ENCODE measurements around the gene COA8. TPM values are rescaled to one million over a fixed set of nuclear protein-coding genes. Genes with fewer than 3 reads are reported as not detected.

COA8 gene
- total and polyA plus RNA-seq, 2 of the 8 experiments (the other 6 are each of a cell fraction or from before 2014, with no cell fraction given): 7.1 to 35.5 TPM

DNA sequence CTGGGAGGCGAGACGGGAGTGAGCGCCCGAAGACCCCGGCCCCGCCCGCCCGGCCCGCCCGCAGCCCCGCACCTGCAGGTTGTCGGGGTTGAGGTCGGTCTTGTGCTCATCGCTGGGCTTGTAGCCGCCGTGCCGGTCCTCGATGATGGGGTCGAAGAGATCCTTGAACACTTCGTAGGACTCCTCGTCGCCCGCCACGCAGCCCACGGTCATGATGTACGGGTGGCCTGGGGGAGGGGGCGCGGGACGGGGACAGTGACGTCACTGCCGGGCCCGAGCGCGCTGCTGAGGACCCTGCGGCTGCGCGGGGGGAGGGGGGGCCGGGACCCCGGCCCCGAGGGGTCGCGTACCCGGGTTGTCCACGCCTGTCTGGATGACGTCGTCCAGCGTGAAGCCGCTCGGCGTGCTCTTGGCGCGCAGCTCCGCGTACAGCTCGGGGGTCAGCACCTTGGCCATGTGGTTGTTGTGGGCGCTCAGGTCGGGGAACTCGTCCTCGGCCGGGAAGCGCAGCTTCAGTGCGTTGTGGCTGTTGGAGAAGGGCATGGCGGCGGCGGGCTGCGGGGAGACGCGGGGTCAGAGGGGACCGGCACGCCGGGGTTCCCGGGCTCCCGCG lies 40.7 kb upstream of the COA8 start (continued):
- TF ChIP-seq ZNF274 (IDR thresholded peaks at IDR 0.05; ENCODE audit: borderline replicate concordance, extremely low read depth, low read length): no peak
- TF ChIP-seq PHF8 (conservative IDR thresholded peaks at IDR 0.05; ENCODE audit: low read depth, low read length): no peak; the same call in none of the 2 replicates
- TF ChIP-seq, protein P1, sequence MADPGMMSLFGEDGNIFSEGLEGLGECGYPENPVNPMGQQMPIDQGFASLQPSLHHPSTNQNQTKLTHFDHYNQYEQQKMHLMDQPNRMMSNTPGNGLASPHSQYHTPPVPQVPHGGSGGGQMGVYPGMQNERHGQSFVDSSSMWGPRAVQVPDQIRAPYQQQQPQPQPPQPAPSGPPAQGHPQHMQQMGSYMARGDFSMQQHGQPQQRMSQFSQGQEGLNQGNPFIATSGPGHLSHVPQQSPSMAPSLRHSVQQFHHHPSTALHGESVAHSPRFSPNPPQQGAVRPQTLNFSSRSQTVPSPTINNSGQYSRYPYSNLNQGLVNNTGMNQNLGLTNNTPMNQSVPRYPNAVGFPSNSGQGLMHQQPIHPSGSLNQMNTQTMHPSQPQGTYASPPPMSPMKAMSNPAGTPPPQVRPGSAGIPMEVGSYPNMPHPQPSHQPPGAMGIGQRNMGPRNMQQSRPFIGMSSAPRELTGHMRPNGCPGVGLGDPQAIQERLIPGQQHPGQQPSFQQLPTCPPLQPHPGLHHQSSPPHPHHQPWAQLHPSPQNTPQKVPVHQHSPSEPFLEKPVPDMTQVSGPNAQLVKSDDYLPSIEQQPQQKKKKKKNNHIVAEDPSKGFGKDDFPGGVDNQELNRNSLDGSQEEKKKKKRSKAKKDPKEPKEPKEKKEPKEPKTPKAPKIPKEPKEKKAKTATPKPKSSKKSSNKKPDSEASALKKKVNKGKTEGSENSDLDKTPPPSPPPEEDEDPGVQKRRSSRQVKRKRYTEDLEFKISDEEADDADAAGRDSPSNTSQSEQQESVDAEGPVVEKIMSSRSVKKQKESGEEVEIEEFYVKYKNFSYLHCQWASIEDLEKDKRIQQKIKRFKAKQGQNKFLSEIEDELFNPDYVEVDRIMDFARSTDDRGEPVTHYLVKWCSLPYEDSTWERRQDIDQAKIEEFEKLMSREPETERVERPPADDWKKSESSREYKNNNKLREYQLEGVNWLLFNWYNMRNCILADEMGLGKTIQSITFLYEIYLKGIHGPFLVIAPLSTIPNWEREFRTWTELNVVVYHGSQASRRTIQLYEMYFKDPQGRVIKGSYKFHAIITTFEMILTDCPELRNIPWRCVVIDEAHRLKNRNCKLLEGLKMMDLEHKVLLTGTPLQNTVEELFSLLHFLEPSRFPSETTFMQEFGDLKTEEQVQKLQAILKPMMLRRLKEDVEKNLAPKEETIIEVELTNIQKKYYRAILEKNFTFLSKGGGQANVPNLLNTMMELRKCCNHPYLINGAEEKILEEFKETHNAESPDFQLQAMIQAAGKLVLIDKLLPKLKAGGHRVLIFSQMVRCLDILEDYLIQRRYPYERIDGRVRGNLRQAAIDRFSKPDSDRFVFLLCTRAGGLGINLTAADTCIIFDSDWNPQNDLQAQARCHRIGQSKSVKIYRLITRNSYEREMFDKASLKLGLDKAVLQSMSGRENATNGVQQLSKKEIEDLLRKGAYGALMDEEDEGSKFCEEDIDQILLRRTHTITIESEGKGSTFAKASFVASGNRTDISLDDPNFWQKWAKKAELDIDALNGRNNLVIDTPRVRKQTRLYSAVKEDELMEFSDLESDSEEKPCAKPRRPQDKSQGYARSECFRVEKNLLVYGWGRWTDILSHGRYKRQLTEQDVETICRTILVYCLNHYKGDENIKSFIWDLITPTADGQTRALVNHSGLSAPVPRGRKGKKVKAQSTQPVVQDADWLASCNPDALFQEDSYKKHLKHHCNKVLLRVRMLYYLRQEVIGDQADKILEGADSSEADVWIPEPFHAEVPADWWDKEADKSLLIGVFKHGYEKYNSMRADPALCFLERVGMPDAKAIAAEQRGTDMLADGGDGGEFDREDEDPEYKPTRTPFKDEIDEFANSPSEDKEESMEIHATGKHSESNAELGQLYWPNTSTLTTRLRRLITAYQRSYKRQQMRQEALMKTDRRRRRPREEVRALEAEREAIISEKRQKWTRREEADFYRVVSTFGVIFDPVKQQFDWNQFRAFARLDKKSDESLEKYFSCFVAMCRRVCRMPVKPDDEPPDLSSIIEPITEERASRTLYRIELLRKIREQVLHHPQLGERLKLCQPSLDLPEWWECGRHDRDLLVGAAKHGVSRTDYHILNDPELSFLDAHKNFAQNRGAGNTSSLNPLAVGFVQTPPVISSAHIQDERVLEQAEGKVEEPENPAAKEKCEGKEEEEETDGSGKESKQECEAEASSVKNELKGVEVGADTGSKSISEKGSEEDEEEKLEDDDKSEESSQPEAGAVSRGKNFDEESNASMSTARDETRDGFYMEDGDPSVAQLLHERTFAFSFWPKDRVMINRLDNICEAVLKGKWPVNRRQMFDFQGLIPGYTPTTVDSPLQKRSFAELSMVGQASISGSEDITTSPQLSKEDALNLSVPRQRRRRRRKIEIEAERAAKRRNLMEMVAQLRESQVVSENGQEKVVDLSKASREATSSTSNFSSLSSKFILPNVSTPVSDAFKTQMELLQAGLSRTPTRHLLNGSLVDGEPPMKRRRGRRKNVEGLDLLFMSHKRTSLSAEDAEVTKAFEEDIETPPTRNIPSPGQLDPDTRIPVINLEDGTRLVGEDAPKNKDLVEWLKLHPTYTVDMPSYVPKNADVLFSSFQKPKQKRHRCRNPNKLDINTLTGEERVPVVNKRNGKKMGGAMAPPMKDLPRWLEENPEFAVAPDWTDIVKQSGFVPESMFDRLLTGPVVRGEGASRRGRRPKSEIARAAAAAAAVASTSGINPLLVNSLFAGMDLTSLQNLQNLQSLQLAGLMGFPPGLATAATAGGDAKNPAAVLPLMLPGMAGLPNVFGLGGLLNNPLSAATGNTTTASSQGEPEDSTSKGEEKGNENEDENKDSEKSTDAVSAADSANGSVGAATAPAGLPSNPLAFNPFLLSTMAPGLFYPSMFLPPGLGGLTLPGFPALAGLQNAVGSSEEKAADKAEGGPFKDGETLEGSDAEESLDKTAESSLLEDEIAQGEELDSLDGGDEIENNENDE (IDR thresholded peaks at IDR 0.05; ENCODE audit: insufficient replicate concordance, low read length): no peak
- no peak for TF ChIP-seq EZH2 (IDR thresholded peaks at IDR 0.05; ENCODE audit: low read depth, low read length, severe bottlenecking)
- TF ChIP-seq SAP30 (IDR thresholded peaks at IDR 0.05; ENCODE audit: insufficient read depth, insufficient replicate concordance, low read length): no peak
- TF ChIP-seq SUZ12 (IDR thresholded peaks at IDR 0.05; ENCODE audit: low read length): no peak
- no peak for TF ChIP-seq E2F6 (IDR thresholded peaks at IDR 0.05)
- no peak for TF ChIP-seq KDM1A (IDR thresholded peaks at IDR 0.05; ENCODE audit: borderline replicate concordance, low read length)
- TF ChIP-seq POU5F1 (IDR thresholded peaks at IDR 0.05; ENCODE audit: low read depth, low read length): no peak

Measured in H1 (cell line).